K562 (cell line): ENCODE data around the gene MGST3. TPM values are rescaled to one million over a fixed set of nuclear protein-coding genes. Genes with fewer than 3 reads are reported as not detected.

Source experiments
- ZKSCAN1 ChIP-seq: fragments of 150-350 bp; IDR thresholded peaks from 2 replicates; pipeline ENCODE4 v1.6.1; 2016; ENCODE audit warnings: low read depth, low read length
- ZNF174 ChIP-seq: fragments of 250-450 bp; sonication (Bioruptor Pico); IDR thresholded peaks from 2 replicates; pipeline ENCODE4 v1.4.0; 2020; ENCODE audit warnings: mild to moderate bottlenecking
- ZNF766 ChIP-seq: fragments of 200-800 bp; sonication (Bioruptor generic); conservative IDR thresholded peaks from 2 replicates; pipeline ENCODE4 v1.6.1; 2016; ENCODE audit warnings: missing genetic modification characterization, missing compliant biosample characterization
- ZZZ3 ChIP-seq: fragments of 450-650 bp; IDR thresholded peaks from 2 replicates; pipeline ENCODE4 v1.6.1; 2016; ENCODE audit warnings: antibody characterized with exemption, mild to moderate bottlenecking, moderate library complexity
- polyA plus RNA-seq, 8 experiments: library from polyadenylated mRNA; depleted of rRNA in 4 of 8; stranded (reverse) in 5 of 8; unstranded in 3 of 8; fragments of >200 nt; fragmentation: Nextera tagmentation in 2 of 8; fragmentation: Illumina TruSeq in 1 of 8; extraction: Ambion mirVana in 2 of 8; extraction: Trizol in 1 of 8; gene quantifications; 2 replicates each; pipeline versions ENCODE4 v1.2.1 to v1.2.3, GENCODE V29; 2011 to 2014; ENCODE audit warnings: inconsistent platforms in 1 of 8, missing spikeins in 1 of 8
- total RNA-seq, 7 experiments: library from RNA; depleted of rRNA in 6 of 7; stranded (reverse); fragments of >200 nt in 6 of 7; fragmentation: Illumina TruSeq in 2 of 7; extraction: Trizol in 2 of 7; gene quantifications; 2 replicates each; pipeline versions ENCODE4 v1.2.1 to v1.2.3, GENCODE V29; 2011 to 2021; ENCODE audit warnings: low replicate concordance in 1 of 7
- TF ChIP-seq, protein P1 (sequence below), 2 experiments: fragments of 450-650 bp in 1 of 2; sonication (generic) in 1 of 2; formaldehyde crosslinking in 1 of 2; IDR thresholded peaks; 2 replicates each; pipeline versions ENCODE4 v1.7.1 to v1.9.0; 2016 to 2022; ENCODE audit warnings: inconsistent platforms in 1 of 2, mild to moderate bottlenecking in 1 of 2, missing genetic modification reagents in 1 of 2
- TF ChIP-seq, protein P2 (sequence below): fragments of 450-650 bp; formaldehyde crosslinking; IDR thresholded peaks from 2 replicates; pipeline ENCODE4 v1.4.0; 2022; ENCODE audit warnings: missing genetic modification characterization

The MGST3 gene
- total and polyA plus RNA-seq, 9 of the 15 experiments (the other 6 are each of a cell fraction or from before 2014, with no cell fraction given): 70.7 to 287 (median 105) TPM

DNA sequence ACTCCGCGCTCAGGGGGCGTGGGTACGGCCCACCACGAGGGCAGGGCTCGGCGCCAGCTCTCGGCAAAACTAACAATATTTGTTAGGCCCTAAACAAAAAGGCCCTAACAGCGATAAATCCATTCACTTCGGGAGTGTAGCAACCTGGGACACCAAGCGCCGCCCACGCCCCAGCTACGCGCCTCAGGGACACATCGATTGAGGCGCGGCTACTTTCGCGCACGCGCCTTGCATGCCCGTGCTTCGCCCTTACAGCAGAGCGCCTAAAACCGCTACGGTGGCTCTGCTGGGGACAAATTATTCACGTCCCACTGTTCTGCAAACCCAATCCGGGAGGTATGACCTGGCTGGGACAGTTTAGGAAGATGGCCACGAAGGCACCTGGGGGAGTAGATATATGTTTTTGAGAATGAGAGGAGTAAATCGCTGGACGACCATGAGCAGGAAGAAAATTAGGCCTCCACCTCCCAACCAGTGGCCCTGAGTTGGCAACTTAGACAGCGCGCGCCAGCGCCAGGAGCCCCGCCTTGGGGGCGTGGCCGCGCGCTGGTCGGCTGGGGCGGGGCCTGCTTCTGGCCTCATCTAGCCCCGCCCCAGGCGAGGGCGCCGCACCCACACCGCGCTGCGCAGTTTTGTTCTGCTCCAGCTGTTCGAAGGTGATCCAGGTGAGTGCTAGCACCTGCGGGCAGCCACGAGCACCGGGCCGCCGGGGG lies at the start of gene MGST3 (continued):
- TF ChIP-seq, protein P1, sequence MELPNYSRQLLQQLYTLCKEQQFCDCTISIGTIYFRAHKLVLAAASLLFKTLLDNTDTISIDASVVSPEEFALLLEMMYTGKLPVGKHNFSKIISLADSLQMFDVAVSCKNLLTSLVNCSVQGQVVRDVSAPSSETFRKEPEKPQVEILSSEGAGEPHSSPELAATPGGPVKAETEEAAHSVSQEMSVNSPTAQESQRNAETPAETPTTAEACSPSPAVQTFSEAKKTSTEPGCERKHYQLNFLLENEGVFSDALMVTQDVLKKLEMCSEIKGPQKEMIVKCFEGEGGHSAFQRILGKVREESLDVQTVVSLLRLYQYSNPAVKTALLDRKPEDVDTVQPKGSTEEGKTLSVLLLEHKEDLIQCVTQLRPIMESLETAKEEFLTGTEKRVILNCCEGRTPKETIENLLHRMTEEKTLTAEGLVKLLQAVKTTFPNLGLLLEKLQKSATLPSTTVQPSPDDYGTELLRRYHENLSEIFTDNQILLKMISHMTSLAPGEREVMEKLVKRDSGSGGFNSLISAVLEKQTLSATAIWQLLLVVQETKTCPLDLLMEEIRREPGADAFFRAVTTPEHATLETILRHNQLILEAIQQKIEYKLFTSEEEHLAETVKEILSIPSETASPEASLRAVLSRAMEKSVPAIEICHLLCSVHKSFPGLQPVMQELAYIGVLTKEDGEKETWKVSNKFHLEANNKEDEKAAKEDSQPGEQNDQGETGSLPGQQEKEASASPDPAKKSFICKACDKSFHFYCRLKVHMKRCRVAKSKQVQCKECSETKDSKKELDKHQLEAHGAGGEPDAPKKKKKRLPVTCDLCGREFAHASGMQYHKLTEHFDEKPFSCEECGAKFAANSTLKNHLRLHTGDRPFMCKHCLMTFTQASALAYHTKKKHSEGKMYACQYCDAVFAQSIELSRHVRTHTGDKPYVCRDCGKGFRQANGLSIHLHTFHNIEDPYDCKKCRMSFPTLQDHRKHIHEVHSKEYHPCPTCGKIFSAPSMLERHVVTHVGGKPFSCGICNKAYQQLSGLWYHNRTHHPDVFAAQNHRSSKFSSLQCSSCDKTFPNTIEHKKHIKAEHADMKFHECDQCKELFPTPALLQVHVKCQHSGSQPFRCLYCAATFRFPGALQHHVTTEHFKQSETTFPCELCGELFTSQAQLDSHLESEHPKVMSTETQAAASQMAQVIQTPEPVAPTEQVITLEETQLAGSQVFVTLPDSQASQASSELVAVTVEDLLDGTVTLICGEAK (IDR thresholded peaks at IDR 0.05): no peak
- TF ChIP-seq, protein P1 (CRISPR knock-in tag; IDR thresholded peaks at IDR 0.05): no peak
- TF ChIP-seq, protein P2, sequence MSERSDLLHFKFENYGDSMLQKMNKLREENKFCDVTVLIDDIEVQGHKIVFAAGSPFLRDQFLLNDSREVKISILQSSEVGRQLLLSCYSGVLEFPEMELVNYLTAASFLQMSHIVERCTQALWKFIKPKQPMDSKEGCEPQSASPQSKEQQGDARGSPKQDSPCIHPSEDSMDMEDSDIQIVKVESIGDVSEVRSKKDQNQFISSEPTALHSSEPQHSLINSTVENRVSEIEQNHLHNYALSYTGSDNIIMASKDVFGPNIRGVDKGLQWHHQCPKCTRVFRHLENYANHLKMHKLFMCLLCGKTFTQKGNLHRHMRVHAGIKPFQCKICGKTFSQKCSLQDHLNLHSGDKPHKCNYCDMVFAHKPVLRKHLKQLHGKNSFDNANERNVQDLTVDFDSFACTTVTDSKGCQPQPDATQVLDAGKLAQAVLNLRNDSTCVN: no peak
- TF ChIP-seq ZZZ3 (peak; percentile 88), ZNF174 (CRISPR knock-in tag) (no peak), ZKSCAN1 (no peak), ZNF766 (CRISPR knock-in tag) (no peak)
